ENCODE data around the gene TOX2.

TOX2 gene

DNA sequence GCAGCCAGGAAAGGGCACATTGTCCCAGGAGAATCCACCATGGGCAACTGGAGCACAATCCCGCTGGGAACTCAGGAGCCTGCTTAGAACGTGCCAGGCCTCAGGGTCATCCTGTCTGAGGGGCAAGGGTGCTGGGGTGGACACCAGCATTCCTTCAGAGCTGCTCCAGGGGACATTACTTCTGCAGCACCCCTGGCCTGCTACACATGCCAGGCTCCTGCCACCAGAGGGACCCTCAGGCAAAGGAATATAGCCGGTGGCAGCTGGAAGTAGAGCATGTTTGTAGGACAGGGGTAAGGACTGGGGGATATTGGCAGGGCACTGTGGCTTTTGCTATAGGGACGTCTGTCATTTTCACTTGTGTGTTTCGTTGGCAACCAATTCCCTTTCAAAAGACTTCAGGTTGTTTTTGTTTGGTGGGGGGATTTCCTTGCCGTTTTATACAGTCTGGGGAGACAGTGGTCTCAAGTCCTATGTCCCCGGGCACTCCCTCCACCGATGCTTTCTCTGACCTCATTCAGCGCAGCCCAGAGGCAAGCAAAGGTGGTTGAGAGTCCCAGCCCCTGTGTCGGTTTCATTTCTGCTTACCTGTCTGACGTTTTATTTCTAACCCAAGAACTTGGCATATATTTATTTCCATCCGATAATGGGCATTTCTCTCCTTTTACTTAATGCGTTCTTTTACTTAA lies 141.5 kb downstream of the TOX2 start:
- DNase-seq (ENCODE audit: low read depth): no peak
- TF ChIP-seq, protein P1, sequence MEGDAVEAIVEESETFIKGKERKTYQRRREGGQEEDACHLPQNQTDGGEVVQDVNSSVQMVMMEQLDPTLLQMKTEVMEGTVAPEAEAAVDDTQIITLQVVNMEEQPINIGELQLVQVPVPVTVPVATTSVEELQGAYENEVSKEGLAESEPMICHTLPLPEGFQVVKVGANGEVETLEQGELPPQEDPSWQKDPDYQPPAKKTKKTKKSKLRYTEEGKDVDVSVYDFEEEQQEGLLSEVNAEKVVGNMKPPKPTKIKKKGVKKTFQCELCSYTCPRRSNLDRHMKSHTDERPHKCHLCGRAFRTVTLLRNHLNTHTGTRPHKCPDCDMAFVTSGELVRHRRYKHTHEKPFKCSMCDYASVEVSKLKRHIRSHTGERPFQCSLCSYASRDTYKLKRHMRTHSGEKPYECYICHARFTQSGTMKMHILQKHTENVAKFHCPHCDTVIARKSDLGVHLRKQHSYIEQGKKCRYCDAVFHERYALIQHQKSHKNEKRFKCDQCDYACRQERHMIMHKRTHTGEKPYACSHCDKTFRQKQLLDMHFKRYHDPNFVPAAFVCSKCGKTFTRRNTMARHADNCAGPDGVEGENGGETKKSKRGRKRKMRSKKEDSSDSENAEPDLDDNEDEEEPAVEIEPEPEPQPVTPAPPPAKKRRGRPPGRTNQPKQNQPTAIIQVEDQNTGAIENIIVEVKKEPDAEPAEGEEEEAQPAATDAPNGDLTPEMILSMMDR (IDR thresholded peaks at IDR 0.05; ENCODE audit: control insufficient read depth, extremely low read depth, insufficient read depth): peak; percentile 70
- no peak overlapping the region for H3K4me3 ChIP-seq (ENCODE audit: low read depth, low read length)

DNA sequence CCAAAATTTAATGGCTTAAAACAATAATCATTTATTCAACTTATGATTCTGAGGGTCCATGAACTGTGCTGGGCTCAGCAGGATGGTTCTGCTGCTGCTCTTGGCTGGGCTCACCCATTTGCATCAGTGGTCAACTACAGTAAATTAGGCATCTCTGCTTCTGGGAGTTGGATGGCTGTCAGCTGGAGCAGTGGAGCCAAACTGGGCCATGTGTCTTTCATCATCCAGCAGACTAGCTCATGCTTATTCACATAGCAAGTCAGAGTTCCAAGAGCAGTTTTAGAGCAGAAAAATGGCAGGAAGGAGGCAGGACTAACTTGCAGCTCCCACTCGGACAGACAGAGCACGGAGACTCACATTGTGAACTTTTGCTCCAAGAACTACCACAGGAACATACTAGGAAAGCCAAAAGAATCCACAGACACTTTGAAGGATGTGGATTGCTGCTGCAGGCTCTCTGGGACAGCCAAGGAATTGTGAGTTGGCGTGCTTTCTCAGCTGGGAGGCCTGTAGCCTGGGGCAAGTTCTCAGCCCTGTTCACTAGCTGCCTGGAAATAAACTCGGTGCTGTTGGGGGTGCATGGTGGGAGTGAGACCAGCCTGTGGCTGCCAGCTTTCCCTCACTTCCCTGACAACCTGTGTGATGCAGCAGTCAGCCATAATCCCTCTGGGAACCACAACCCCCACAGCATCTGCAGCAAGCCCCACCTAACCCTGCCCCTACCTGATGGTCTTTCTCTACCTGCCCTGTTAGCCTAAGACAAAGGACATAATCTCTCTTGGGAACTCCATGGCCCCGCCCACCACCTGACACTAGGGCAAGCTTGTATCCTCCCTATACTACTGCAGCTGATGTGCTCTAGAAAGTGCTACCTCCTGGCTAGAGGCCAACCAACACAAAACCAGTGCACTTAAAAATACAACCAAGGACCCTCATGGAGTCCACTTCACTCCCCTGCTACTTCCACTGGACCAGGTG lies 143.3 kb downstream of the TOX2 start:
- no peak overlapping the region for H3K4me3 ChIP-seq (ENCODE audit: low read depth, low read length)
- TF ChIP-seq, protein P1 (IDR thresholded peaks at IDR 0.05; ENCODE audit: control insufficient read depth, extremely low read depth, insufficient read depth): no peak
- DNase-seq (ENCODE audit: low read depth): no peak

DNA sequence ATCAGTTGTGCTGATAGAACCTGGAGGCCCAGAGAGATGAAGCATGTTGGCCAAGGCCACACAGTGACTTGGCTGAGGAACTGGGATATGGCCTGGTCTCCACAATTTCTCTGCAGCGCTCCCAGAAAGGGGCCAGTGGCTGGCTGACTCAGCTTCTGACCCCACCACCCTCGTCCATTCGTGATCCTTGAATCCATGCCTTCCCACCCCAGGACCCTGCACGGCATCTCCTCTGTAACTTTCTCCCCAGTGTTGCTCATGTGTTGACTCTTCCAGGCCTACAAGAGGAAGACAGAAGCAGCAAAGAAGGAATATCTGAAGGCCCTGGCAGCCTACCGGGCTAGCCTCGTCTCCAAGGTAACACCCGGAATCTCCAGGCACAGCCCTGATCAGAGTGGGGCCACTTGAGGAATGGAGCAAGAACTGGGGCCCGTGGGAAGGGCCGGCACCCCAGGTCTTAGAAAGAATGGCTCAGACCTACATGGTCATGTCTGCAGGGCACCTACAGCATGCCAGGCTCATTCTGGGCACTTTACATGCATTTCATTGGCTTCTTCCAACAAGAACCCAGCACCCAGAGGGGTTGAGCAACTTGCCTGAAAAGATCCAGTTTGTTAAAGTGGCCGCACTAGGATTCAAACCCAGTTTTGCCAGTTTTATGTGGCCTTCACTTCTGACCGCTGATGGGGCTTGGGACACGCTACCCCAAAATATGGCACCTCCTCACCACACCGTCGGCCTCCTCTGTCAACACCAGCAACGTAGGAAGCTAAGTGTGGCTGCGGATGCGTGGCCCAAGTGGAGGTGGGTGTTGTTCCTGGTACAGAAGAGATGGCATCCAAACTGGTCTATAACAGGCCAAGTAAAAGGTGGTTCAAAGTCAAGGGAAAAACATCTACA lies 150.1 kb downstream of the TOX2 start:
- H3K4me3 ChIP-seq (ENCODE audit: low read depth, low read length): no peak overlapping the region
- TF ChIP-seq, protein P1 (IDR thresholded peaks at IDR 0.05; ENCODE audit: control insufficient read depth, extremely low read depth, insufficient read depth): no peak
- DNase-seq (ENCODE audit: low read depth): no peak

DNA sequence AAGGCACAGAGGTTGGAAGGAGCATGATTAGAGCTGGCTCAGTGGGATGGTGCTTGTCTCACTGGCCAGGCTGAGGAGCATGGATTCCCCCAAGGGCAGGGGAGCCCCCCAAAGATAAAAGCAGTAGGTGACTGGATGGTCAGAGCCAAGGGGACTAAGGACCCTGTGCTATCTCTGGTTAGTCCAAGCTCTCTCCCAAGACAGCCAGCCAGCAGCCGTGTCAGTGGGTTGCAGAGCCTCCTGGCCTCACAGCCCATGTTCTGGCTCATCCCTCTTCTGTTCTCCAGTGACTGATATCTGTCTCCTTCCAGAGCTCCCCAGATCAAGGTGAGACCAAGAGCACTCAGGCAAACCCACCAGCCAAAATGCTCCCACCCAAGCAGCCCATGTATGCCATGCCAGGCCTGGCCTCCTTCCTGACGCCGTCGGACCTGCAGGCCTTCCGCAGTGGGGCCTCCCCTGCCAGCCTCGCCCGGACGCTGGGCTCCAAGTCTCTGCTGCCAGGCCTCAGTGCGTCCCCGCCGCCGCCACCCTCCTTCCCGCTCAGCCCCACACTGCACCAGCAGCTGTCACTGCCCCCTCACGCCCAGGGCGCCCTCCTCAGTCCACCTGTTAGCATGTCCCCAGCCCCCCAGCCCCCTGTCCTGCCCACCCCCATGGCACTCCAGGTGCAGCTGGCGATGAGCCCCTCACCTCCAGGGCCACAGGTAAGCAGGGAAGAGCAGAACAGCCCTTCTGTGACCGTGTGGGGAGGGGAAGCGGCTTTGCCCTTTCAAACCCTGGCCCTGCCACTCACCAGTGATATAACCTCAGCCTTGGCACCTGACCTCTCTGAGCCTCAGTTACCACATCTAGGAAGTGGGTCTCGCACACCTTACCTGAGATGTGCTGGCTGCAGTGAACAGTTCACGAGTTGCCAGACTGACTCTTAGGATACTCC lies 151.0 kb downstream of the TOX2 start:
- TF ChIP-seq, protein P1 (IDR thresholded peaks at IDR 0.05; ENCODE audit: control insufficient read depth, extremely low read depth, insufficient read depth): no peak
- no peak overlapping the region for H3K4me3 ChIP-seq (ENCODE audit: low read depth, low read length)
- DNase-seq (ENCODE audit: low read depth): no peak

DNA sequence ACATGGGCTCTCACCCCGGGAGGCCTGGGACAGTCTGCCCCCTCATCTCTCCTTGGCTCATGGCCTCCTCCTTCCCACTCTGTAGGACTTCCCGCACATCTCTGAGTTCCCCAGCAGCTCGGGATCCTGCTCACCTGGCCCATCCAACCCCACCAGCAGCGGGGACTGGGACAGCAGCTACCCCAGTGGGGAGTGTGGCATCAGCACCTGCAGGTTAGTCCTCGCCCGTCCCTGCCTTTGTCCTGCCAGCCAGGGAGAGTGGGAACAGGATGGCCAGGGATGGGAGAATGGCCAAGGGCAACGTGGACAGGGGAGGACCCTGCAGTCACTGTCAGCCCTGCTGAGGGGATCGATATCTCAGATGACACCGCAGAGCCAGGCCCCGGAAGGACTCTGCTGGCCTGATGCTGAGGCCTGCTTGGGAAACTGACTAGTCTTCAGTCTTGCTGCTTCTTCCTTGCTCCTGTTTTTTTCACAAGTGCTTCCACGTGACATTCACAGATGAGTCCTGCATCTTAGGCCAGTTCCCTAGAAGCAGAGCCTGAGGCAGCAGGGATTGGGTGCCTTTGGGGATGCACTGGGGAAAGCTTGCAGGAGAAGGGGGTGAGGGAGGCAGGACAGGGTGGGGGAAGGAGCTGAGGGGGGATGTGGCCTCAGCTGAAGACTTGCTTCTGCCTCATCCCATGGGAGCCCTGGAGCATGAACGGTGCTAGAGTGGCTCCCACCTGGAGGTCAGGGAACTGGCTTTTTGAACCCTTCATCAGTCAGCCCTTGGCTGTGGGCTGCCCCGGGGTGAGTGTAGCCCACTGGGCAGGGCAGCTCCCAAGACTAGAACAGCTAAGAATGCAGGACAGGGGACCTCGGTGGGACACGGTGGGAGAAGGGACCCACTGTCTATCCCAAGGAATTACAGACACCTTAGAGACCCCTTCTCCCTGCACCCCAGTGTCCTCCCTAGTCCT lies 152.3 kb downstream of the TOX2 start:
- DNase-seq (ENCODE audit: low read depth): no peak
- TF ChIP-seq, protein P1 (IDR thresholded peaks at IDR 0.05; ENCODE audit: control insufficient read depth, extremely low read depth, insufficient read depth): no peak
- no peak overlapping the region for H3K4me3 ChIP-seq (ENCODE audit: low read depth, low read length)
